GM12878 (cell line): ENCODE data around the gene COG1.

ENCODE experiments used
- BACH1 ChIP-seq: fragments of 450-650 bp; IDR thresholded peaks from 2 replicates; pipeline ENCODE4 v1.6.1; 2017; ENCODE audit warnings: mild to moderate bottlenecking, borderline replicate concordance
- MEF2A ChIP-seq: IDR thresholded peaks from 2 replicates; pipeline ENCODE4 v1.6.1; 2011; ENCODE audit warnings: low read depth, mild to moderate bottlenecking, low read length, moderate library complexity; ENCODE audit not compliant: insufficient read depth
- RELB ChIP-seq: fragments of 450-650 bp; IDR thresholded peaks from 2 replicates; pipeline ENCODE4 v1.6.1; 2017; ENCODE audit warnings: low read depth, mild to moderate bottlenecking, moderate library complexity
- SIN3A ChIP-seq: IDR thresholded peaks from 2 replicates; pipeline ENCODE4 v1.6.1; 2012; ENCODE audit warnings: low read depth, low read length, improper control_type of control experiment
- TF ChIP-seq, protein P1 (sequence below), 3 experiments: IDR thresholded peaks in 2 of 3; conservative IDR thresholded peaks in 1 of 3; 2 replicates each; pipeline ENCODE4 v1.5.1; 2011; ENCODE audit warnings: low read depth in 3 of 3, low read length in 3 of 3, mild to moderate bottlenecking in 3 of 3, control low read depth in 2 of 3, moderate library complexity in 2 of 3, inconsistent platforms in 1 of 3, mixed read lengths in 1 of 3; ENCODE audit not compliant: control insufficient read depth in 2 of 3, insufficient read depth in 1 of 3; ENCODE audit errors: extremely low read depth in 1 of 3
- TF ChIP-seq, protein P2 (sequence below): IDR thresholded peaks from 2 replicates; pipeline ENCODE4 v1.6.1; 2011; ENCODE audit warnings: low read depth, mild to moderate bottlenecking, low read length, moderate library complexity, borderline replicate concordance; ENCODE audit errors: extremely low read depth

DNA sequence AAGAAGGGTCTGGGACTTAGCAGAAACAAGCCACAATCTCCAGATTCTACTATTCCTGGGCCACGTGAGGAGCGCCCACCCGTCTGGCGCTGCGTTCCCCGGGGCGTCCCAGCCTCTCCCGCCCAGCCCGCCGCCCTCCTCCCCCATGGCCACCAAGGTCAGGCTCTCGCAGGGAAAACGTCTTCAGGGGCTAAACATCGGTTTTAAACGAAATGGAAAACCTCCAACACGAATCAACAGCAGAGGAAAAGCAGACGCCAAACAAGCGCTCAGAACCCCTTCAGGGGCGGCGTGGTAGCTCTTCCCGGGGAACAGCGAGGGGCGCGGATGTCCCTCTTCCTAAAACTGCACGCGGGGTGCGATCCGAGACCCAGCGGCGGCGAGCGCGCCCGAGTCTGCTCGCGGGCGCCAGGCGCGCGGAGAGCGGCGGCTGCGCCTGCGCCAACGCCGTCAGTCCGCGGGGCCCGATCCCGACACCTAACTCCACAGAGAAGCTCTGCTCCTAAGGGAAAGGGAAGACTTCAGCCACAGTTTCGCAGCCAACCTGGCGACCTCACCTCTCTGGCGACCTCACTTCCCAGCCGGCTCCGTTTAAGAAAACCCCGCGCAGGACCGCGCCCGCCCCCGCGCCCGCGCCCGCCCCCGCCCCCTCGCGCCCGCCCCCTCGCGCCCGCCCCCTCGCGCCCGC lies 505 bp upstream of the COG1 start:
- TF ChIP-seq RELB (no peak), MEF2A (no peak), SIN3A (peak; percentile 52; the same call in 1 of the 2 replicates), BACH1 (peak; percentile 39)
- TF ChIP-seq, protein P1, sequence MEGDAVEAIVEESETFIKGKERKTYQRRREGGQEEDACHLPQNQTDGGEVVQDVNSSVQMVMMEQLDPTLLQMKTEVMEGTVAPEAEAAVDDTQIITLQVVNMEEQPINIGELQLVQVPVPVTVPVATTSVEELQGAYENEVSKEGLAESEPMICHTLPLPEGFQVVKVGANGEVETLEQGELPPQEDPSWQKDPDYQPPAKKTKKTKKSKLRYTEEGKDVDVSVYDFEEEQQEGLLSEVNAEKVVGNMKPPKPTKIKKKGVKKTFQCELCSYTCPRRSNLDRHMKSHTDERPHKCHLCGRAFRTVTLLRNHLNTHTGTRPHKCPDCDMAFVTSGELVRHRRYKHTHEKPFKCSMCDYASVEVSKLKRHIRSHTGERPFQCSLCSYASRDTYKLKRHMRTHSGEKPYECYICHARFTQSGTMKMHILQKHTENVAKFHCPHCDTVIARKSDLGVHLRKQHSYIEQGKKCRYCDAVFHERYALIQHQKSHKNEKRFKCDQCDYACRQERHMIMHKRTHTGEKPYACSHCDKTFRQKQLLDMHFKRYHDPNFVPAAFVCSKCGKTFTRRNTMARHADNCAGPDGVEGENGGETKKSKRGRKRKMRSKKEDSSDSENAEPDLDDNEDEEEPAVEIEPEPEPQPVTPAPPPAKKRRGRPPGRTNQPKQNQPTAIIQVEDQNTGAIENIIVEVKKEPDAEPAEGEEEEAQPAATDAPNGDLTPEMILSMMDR (IDR thresholded peaks at IDR 0.05 in 2 of 3, conservative IDR thresholded peaks at IDR 0.05 in 1 of 3; ENCODE audit: control insufficient read depth in 2 of 3, extremely low read depth in 1 of 3, insufficient read depth in 1 of 3, low read depth in 3 of 3, low read length in 3 of 3): no peak
- TF ChIP-seq, protein P2, sequence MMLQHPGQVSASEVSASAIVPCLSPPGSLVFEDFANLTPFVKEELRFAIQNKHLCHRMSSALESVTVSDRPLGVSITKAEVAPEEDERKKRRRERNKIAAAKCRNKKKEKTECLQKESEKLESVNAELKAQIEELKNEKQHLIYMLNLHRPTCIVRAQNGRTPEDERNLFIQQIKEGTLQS: no peak
